Measurements from ENCODE around the gene S100A8.

S100A8 gene

GRCh38 chr1:153366261-153366660, 24.6 kb downstream of the S100A8 start:
- no peak for TF ChIP-seq CTCF (IDR thresholded peaks at IDR 0.05; ENCODE audit: borderline replicate concordance, insufficient read depth, low read depth, low read length)

GRCh38 chr1:153365696-153366095, 25.2 kb downstream of the S100A8 start:
- H3K4me3 ChIP-seq (ENCODE audit: low read depth, low read length), result no peak overlapping the region
- no peak for TF ChIP-seq CTCF (IDR thresholded peaks at IDR 0.05; ENCODE audit: borderline replicate concordance, insufficient read depth, low read depth, low read length)

More at GRCh38 chr1:153366261-153366660, 24.6 kb downstream of the S100A8 start:
- H3K4me3 ChIP-seq (ENCODE audit: low read depth, low read length), result no peak overlapping the region

- no peak for TF ChIP-seq CTCF (IDR thresholded peaks at IDR 0.05; ENCODE audit: borderline replicate concordance, insufficient read depth, low read depth, low read length)
- H3K4me3 ChIP-seq (ENCODE audit: low read depth, low read length), result no peak overlapping the region
Measured at GRCh38 chr1:153364766-153365666, 25.9 kb downstream of the S100A8 start.

- TF ChIP-seq CTCF (IDR thresholded peaks at IDR 0.05; ENCODE audit: borderline replicate concordance, insufficient read depth, low read depth, low read length), result no peak
- no peak overlapping the region for H3K4me3 ChIP-seq (ENCODE audit: low read depth, low read length)
Measured at GRCh38 chr1:153364156-153364555, 26.7 kb downstream of the S100A8 start.

GRCh38 chr1:153363641-153364040, 27.2 kb downstream of the S100A8 start:
- no peak for TF ChIP-seq CTCF (IDR thresholded peaks at IDR 0.05; ENCODE audit: borderline replicate concordance, insufficient read depth, low read depth, low read length)
- no peak overlapping the region for H3K4me3 ChIP-seq (ENCODE audit: low read depth, low read length)

- TF ChIP-seq CTCF (IDR thresholded peaks at IDR 0.05; ENCODE audit: borderline replicate concordance, insufficient read depth, low read depth, low read length), result no peak
Measured at GRCh38 chr1:153362187-153362775, 28.6 kb downstream of the S100A8 start.

More at GRCh38 chr1:153362187-153362775, 28.6 kb downstream of the S100A8 start:
- no peak overlapping the region for H3K4me3 ChIP-seq (ENCODE audit: low read depth, low read length)

Measured in GM12875 (cell line).